ENCODE results near the gene SP8.

SP8 gene

DNA sequence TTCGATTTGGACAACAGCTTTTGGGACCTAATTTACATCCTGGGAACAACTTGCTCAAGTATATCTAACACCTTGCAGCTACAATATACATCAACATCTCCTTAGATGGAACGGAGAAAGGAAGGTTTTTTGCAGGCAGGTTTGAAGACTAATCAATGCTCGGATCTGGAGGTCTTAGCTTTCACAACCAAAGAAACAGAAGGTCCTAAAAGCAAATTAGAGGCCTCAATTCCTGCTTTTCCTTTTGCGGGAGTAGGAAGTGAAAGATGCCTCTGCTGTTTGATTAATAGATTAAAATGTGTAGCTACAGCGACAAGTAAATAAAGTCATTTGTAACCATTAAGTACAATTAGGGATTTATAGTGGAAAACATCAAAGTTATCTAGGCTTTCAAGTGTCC lies 3.7 kb upstream of the SP8 start:
- no peak overlapping the region for H3K27ac Mint-ChIP-seq (ENCODE audit: low read depth)
- H3K36me3 Mint-ChIP-seq (ENCODE audit: insufficient read depth), result peaks cover 8% of the 10 kb centered on the region
- peaks cover 100% of the 10 kb centered on the region for H3K27me3 Mint-ChIP-seq
- peaks cover 11% of the 10 kb centered on the region for H3K9me3 Mint-ChIP-seq
- H3K4me1 Mint-ChIP-seq, result no peaks in the 10 kb centered on the region
- ATAC-seq (replicated peaks; ENCODE audit: extremely low read depth, poor library complexity, severe bottlenecking) (no peak), DNase-seq (ENCODE audit: low spot score in 2 of 2) (no peak)
- no peak overlapping the region for H3K4me3 Mint-ChIP-seq

DNA sequence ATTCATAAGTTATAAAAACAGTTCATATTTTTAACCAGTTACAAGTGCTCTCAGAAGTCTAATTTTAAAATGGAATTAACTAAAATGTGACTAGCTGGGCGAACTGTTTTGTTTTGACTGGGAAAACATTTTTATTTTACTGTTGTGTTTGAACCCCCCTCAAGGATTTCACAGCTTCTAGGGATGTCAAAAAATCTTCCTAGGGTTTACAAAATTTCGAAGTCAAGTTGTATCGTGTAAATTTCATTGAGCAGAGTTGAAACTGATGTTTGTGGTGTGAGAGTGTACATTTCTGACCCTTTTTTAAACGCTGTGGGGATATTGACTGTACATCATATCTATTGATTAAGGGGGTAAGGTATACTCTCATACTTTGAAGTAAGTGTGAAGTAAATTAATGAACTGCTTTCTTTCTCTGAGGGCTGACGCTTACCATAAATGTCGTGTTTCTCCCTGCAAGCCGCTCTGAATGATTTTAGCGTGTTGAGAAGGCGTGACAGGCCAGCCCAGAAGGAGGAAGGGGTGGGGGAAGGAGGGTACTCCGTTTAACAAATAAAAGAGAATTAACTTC lies 1.8 kb upstream of the SP8 start:
- Mint-ChIP-seq H3K27ac (ENCODE audit: low read depth) (no peak overlapping the region), H3K4me3 (no peak overlapping the region), H3K9me3 (peaks cover 17% of the 10 kb centered on the region), H3K36me3 (ENCODE audit: insufficient read depth) (peaks cover 9% of the 10 kb centered on the region), H3K4me1 (peaks cover 5% of the 10 kb centered on the region), H3K27me3 (peaks cover 94% of the 10 kb centered on the region)
- DNase-seq (ENCODE audit: low spot score in 2 of 2) (no peak), ATAC-seq (replicated peaks; ENCODE audit: extremely low read depth, poor library complexity, severe bottlenecking) (no peak)

DNA sequence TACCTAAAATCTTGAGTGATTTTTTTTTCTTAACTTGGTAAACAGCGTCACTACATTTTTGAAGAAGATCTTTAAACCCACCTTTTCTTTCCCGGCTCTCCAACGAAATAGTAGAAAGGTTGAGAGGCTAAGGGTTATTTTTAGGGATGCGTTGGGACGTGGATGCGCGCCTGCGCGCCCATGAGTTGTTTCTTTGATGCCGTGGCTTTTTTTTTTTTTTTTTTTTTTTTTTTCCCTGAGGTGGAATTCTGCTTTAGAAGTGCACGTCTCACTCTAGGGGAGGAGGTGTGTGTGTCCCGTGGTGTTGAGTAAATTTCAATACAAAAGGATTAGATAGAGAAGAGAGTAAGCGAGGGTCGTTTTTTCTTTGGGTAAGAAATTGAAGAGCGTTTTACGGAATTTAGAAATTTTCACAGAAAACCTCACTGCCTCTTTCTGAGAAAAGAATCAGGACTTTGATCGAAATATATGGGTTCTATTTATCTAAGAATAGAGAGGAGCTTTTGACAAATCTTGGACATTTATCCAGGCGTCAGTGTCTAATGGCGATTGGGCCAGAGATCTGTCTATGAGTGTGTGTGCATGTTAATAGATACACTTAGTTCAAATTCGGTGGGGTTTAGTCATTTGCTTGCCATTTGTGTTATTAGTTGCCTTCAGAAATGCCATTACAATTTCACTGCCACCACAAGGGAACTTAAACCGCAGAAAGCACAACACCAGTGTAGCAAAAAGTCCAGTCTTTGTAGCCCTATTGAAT lies 1.2 kb upstream of the SP8 start:
- ATAC-seq (replicated peaks; ENCODE audit: extremely low read depth, poor library complexity, severe bottlenecking) (no peak), DNase-seq (ENCODE audit: low spot score in 2 of 2) (no peak)
- Mint-ChIP-seq H3K27me3 (peaks cover 94% of the 10 kb centered on the region), H3K4me1 (peaks cover 5% of the 10 kb centered on the region), H3K27ac (ENCODE audit: low read depth) (no peak overlapping the region), H3K4me3 (peak overlapping the region; percentile 23), H3K36me3 (ENCODE audit: insufficient read depth) (peaks cover 9% of the 10 kb centered on the region), H3K9me3 (peaks cover 17% of the 10 kb centered on the region)

DNA sequence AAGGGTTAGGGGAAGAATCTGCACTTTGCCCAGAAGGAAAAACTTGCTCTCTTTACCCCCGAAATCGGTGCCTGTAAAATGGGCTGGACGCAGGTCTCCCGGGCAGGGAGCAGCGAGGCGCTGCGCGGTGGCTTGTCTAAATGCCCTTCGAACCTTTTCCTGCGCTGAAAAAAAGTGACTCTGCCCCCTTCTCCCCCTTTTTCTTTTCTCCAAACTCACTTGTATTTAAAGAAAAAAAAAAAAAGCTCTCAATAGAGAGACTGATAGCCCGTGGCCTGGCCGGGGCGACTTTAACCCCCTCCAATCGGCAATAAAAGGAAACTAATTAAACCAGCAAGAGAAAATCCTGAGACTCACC lies 286 bp downstream of the SP8 start:
- peak overlapping the region; percentile 23 for H3K4me3 Mint-ChIP-seq
- H3K27me3 Mint-ChIP-seq, result peaks cover 90% of the 10 kb centered on the region
- ATAC-seq (replicated peaks; ENCODE audit: extremely low read depth, poor library complexity, severe bottlenecking) (no peak), DNase-seq (ENCODE audit: low spot score in 2 of 2) (no peak)
- peaks cover 5% of the 10 kb centered on the region for H3K4me1 Mint-ChIP-seq
- no peak overlapping the region for H3K27ac Mint-ChIP-seq (ENCODE audit: low read depth)
- peaks cover 11% of the 10 kb centered on the region for H3K9me3 Mint-ChIP-seq
- peaks cover 9% of the 10 kb centered on the region for H3K36me3 Mint-ChIP-seq (ENCODE audit: insufficient read depth)

DNA sequence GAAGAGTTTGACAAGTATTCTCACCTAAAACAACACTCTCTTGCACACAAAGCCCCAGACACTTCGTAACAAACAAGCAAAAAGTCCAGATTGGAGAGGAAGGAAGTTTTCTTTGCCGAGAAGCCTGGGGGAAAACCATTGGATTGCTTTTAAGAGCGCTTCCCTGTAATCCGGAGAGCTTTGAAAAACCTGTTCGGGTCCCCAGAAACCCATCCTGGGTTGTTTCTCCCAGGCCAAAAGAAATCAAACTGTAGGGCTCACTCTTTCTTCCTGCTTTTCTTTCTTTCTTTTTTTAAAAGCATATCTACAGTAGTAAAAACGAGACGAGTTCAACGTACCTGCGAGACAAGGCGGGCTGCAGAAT lies 655 bp downstream of the SP8 start:
- Mint-ChIP-seq H3K36me3 (ENCODE audit: insufficient read depth) (peaks cover 9% of the 10 kb centered on the region), H3K9me3 (peaks cover 11% of the 10 kb centered on the region), H3K4me1 (peaks cover 5% of the 10 kb centered on the region), H3K4me3 (peak overlapping the region; percentile 23), H3K27ac (ENCODE audit: low read depth) (no peak overlapping the region), H3K27me3 (peaks cover 90% of the 10 kb centered on the region)
- DNase-seq (ENCODE audit: low spot score in 2 of 2), result no peak
- no peak for ATAC-seq (replicated peaks; ENCODE audit: extremely low read depth, poor library complexity, severe bottlenecking)

DNA sequence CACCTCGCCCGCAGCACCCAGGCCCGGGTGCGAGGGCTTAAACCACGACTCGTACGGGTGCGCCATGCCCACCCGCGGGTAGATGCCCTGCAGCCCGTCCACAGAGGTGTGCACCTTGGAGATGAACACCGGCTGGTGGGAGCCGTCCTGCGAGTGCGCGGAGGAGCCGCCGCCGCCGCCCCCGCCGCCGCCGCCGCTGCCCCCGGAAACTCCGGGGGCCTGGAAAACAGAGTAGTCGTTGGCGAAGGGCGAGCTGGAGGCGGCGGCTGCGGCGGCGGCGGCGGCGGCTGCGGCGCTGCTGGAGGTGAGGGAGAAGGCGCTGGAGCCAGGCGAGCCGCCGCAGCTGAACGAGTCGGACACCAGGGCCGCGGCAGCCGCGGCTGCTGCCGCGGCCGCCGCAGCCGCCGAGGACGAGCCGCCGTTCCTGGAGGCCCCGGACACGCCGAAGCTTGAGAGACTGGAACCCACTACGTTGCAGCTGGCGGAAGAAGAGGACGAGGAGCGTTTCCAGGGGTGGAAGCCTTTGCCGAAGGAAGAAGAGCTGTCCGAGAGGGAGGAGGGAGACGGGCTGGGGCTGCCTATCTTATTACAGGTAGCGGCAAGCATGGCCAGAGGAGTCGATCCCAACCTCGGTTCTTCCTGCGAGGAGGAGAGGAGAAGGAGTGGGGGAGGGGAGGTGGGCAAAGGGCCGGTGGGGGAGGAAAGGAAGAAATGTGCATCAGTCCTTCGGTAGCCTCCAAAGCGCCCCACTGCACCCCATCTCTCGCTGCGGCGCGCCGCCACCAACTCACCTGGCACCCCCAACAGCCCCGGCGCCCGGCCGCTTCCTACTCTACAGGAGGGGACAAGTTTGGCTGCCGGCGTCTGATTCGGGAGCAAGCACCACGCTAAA lies 1.3 kb downstream of the SP8 start:
- no peak overlapping the region for H3K4me3 Mint-ChIP-seq
- ATAC-seq (replicated peaks; ENCODE audit: extremely low read depth, poor library complexity, severe bottlenecking), result no peak
- peaks cover 9% of the 10 kb centered on the region for H3K36me3 Mint-ChIP-seq (ENCODE audit: insufficient read depth)
- DNase-seq (ENCODE audit: low spot score in 2 of 2), result no peak
- peaks cover 90% of the 10 kb centered on the region for H3K27me3 Mint-ChIP-seq
- H3K9me3 Mint-ChIP-seq, result peaks cover 11% of the 10 kb centered on the region
- H3K27ac Mint-ChIP-seq (ENCODE audit: low read depth), result no peak overlapping the region
- H3K4me1 Mint-ChIP-seq, result peaks cover 5% of the 10 kb centered on the region

DNA sequence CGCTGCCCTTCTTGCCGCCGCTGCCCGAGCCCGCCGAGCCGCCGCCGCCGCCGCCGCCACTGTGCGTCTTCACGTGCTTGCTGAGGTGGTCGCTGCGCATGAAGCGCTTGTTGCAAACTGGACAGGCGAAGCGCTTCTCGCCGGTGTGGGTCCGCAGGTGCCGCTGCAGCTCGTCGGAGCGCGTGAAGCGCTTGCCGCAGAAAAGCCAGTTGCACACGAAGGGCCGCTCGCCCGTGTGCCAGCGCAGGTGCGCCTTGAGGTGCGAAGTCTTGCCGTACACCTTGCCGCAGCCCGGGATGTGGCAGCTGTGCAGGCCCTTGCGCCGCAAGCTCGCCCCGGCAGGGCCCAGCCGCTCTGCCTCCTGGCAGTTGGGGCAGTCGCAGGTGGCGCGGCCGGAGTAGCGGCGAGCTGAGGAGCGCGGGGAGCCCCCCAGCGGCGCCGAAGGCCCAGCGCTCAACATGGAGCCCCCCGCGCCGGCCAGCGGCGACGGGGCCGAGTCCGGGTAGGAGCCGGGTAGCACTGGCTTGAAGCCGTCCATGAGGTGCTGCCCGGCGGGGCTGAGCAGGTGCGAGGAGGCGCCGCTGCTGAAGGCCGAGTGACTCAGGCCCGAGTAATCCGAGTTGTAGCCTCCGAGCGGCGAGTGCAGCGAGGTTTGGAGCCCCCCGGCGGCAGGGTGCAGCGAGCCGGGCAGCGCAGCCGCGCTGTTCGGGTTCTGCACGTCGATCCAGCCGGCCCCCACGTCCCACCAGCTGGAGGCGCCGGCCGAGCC lies 2.1 kb downstream of the SP8 start:
- peaks cover 5% of the 10 kb centered on the region for H3K4me1 Mint-ChIP-seq
- H3K9me3 Mint-ChIP-seq, result peaks cover 11% of the 10 kb centered on the region
- no peak overlapping the region for H3K27ac Mint-ChIP-seq (ENCODE audit: low read depth)
- H3K27me3 Mint-ChIP-seq, result peaks cover 90% of the 10 kb centered on the region
- no peak for DNase-seq (ENCODE audit: low spot score in 2 of 2)
- ATAC-seq (replicated peaks; ENCODE audit: extremely low read depth, poor library complexity, severe bottlenecking), result no peak
- H3K4me3 Mint-ChIP-seq, result peak overlapping the region; percentile 57
- H3K36me3 Mint-ChIP-seq (ENCODE audit: insufficient read depth), result peaks cover 7% of the 10 kb centered on the region

DNA sequence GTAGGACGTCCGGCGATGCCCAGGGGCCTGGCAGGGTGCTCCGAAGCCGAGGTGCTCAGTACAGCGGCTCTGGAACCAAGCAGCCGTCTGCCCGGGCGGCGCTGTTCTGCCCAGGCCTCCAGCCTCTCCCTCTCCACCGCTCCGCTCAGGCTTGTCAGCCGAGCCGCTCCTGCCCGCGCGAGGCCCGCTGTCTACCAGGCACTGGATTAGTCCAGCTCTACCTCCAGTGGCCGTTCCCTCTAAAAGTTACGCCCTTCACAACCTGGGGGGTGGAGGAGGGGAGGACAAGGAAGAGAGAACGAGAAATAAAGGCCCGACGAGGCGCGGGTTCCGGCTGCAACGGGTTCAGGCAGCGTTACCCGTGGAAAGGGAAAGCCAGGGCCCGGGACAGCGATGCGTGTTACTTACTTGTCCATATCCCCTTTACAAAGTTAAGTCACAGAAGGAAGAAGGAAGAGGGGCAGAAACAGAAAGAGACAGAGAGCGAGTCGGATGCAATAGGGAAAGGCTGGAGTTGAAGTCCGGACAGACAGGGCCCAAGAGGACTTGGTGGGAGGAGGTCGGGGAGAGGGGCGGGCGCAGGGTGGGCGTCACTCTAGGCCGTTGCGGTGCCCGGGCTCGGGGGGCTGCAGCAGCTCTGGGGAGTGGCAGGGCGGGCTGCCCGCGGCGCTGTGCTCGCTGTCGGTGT lies 2.8 kb downstream of the SP8 start:
- DNase-seq (ENCODE audit: low spot score in 2 of 2) (no peak), ATAC-seq (replicated peaks; ENCODE audit: extremely low read depth, poor library complexity, severe bottlenecking) (no peak)
- Mint-ChIP-seq H3K36me3 (ENCODE audit: insufficient read depth) (peaks cover 7% of the 10 kb centered on the region), H3K4me1 (peaks cover 5% of the 10 kb centered on the region), H3K4me3 (peak overlapping the region; percentile 57), H3K27ac (ENCODE audit: low read depth) (no peak overlapping the region), H3K27me3 (peaks cover 90% of the 10 kb centered on the region), H3K9me3 (peaks cover 11% of the 10 kb centered on the region)

DNA sequence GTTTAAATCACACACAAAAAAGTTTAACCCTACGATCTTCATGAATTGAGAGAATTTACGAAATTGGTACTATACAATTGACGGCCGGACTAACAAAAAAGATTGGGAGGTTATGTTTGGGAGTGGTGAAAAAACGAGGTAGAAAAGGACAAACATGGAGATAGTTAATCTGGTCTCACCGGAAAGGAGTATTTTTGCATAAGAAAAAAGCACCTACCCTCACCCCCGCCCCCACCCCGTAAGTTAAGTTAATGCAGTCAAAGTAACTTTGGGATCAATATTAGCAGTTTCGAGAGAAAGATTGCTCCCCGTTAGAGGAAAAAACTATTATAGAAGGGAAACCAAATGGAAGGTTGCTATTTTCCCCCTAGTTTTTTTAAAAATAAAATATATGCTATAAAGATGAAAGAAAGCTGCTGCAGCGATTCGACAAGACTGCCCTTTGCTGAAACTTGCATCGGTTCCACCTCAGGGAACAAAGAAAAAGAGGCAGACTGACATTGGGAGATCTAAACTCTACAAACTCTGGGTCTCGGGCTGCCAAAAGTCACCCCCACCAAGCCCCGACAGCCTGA lies 3.5 kb downstream of the SP8 start:
- Mint-ChIP-seq H3K4me3 (no peak overlapping the region), H3K4me1 (peaks cover 5% of the 10 kb centered on the region), H3K27me3 (peaks cover 90% of the 10 kb centered on the region), H3K27ac (ENCODE audit: low read depth) (no peak overlapping the region), H3K9me3 (peaks cover 11% of the 10 kb centered on the region), H3K36me3 (ENCODE audit: insufficient read depth) (peaks cover 7% of the 10 kb centered on the region)
- ATAC-seq (replicated peaks; ENCODE audit: extremely low read depth, poor library complexity, severe bottlenecking) (no peak), DNase-seq (ENCODE audit: low spot score in 2 of 2) (no peak)

DNA sequence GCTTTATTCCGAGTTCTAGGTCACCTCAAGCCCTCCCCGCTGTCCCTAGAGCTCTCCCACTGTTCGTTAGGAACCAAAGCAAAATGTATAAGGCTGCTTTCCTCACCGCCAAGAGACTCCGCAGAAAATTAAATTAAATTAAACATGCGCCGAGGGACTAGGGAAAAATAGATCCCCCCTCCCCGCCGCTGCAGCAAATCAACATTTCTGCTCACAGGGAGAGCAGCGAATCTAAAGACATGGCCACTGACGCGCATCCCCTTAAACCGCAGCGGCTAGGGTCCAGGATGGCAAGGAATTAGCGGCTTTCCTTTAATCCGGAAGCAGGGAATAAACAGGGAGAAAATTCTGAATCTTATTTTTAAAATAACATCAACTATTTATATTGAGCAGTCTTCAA lies 7.6 kb downstream of the SP8 start:
- no peak overlapping the region for H3K4me3 Mint-ChIP-seq
- ATAC-seq (replicated peaks; ENCODE audit: extremely low read depth, poor library complexity, severe bottlenecking), result no peak
- H3K27ac Mint-ChIP-seq (ENCODE audit: low read depth), result no peak overlapping the region
- no peaks in the 10 kb centered on the region for H3K36me3 Mint-ChIP-seq (ENCODE audit: insufficient read depth)
- peaks cover 9% of the 10 kb centered on the region for H3K9me3 Mint-ChIP-seq
- no peak for DNase-seq (ENCODE audit: low spot score in 2 of 2)
- H3K27me3 Mint-ChIP-seq, result peaks cover 92% of the 10 kb centered on the region
- H3K4me1 Mint-ChIP-seq, result peaks cover 15% of the 10 kb centered on the region

DNA sequence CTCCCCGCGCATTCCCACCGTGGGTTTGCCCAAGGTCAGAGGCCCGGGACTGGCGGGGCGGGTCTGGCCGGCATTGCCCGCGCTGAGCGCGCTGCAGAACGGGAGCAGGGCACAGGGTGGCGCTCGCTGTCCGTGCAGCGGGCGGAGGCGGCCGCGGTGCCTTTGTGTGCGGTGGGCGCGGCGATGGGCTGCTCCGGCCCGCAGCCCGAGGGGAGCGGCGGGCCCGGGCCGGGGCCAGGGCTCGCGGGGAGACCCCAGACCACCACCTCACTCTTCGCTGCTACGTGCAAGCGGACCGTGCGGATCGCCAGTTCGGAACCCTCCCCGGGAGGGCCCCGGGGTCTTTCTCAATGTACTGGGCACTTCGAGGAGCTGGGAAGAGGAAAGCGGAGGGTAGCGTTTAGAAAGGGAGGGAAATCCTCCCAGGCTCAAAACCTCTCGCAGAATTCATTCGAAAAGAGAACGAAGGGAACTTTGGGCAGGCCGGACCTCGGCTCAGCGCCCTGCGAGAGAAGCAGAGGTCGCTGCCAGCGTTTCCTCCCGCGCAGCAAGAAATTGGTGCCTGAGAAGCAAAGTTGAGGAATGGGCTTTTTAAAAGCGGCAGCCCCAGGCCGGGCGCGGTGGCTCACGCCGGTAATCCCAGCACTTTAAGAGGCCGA lies 8.5 kb downstream of the SP8 start:
- ATAC-seq (replicated peaks; ENCODE audit: extremely low read depth, poor library complexity, severe bottlenecking), result no peak
- peaks cover 5% of the 10 kb centered on the region for H3K9me3 Mint-ChIP-seq
- no peak overlapping the region for H3K27ac Mint-ChIP-seq (ENCODE audit: low read depth)
- peaks cover 83% of the 10 kb centered on the region for H3K27me3 Mint-ChIP-seq
- H3K4me1 Mint-ChIP-seq, result peaks cover 11% of the 10 kb centered on the region
- H3K36me3 Mint-ChIP-seq (ENCODE audit: insufficient read depth), result no peaks in the 10 kb centered on the region
- H3K4me3 Mint-ChIP-seq, result peak overlapping the region; percentile 47
- no peak for DNase-seq (ENCODE audit: low spot score in 2 of 2)

All from central memory CD8-positive, alpha-beta T cell (primary cell).